ENCODE results near the gene KLHL30. TPM values are rescaled to one million over a fixed set of nuclear protein-coding genes. Genes with fewer than 3 reads are reported as not detected.
A peak's percentile ranks its signal among the peaks of the same experiment; 100 is the strongest.

KLHL30 gene
- total RNA-seq, 1 experiment from 2014 or later: not detected

- H3K79me2 ChIP-seq (ENCODE audit: insufficient read depth, low read length): no peaks in the 10 kb centered on the region
- H3K9me3 ChIP-seq (ENCODE audit: control insufficient read depth, low read depth, low read length): no peaks in the 10 kb centered on the region
- no peak for DNase-seq
- no peak overlapping the region for H2AFZ ChIP-seq (ENCODE audit: low read length)
- no peak overlapping the region for H2BK20ac ChIP-seq (ENCODE audit: low read depth, low read length, poor library complexity, severe bottlenecking)
- no peaks in the 10 kb centered on the region for H3K23me2 ChIP-seq (ENCODE audit: insufficient read length, low read depth, low read length, poor library complexity, severe bottlenecking)
- H4K20me1 ChIP-seq (ENCODE audit: control insufficient read depth, insufficient read depth, insufficient read length): no peaks in the 10 kb centered on the region
- no peak overlapping the region for H4K91ac ChIP-seq (ENCODE audit: insufficient read length, low read depth, low read length)
- TF ChIP-seq, protein P1, sequence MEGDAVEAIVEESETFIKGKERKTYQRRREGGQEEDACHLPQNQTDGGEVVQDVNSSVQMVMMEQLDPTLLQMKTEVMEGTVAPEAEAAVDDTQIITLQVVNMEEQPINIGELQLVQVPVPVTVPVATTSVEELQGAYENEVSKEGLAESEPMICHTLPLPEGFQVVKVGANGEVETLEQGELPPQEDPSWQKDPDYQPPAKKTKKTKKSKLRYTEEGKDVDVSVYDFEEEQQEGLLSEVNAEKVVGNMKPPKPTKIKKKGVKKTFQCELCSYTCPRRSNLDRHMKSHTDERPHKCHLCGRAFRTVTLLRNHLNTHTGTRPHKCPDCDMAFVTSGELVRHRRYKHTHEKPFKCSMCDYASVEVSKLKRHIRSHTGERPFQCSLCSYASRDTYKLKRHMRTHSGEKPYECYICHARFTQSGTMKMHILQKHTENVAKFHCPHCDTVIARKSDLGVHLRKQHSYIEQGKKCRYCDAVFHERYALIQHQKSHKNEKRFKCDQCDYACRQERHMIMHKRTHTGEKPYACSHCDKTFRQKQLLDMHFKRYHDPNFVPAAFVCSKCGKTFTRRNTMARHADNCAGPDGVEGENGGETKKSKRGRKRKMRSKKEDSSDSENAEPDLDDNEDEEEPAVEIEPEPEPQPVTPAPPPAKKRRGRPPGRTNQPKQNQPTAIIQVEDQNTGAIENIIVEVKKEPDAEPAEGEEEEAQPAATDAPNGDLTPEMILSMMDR (conservative IDR thresholded peaks at IDR 0.05): no peak
- no peak overlapping the region for H3K9ac ChIP-seq (ENCODE audit: extremely low read depth, insufficient read length, low read length)
- H4K5ac ChIP-seq (ENCODE audit: insufficient read length, low read depth, low read length): no peak overlapping the region
- no peak overlapping the region for H4K8ac ChIP-seq (replicated peaks; ENCODE audit: insufficient read length, low read depth, low read length)
- H3K14ac ChIP-seq (ENCODE audit: insufficient read depth, low read length): no peak overlapping the region; the same call in 1 of the 2 replicates
- H3K18ac ChIP-seq (ENCODE audit: insufficient read length, low read depth, low read length): no peak overlapping the region
- H2BK120ac ChIP-seq (ENCODE audit: low read depth, low read length, poor library complexity, severe bottlenecking): no peak overlapping the region
- H3K56ac ChIP-seq (ENCODE audit: insufficient read length, low read depth, low read length): no peak overlapping the region
- Mint-ChIP-seq H3K4me3 (no peak overlapping the region), H3K36me3 (ENCODE audit: insufficient read depth in 1 of 3, low read depth in 3 of 3) (no peaks in the 10 kb centered on the region), H3K9me3 (no peaks in the 10 kb centered on the region), H3K27ac (peak overlapping the region in 1 of 3 experiments; percentile 35; a peak in 1 of 7 replicates), H3K27me3 (ENCODE audit: low read depth) (no peaks in the 10 kb centered on the region; the same call in 1 of the 2 replicates), H3K4me1 (no peaks in the 10 kb centered on the region)
- WGBS (ENCODE audit: extremely low coverage, insufficient read length, low lambda C conversion rate): no CpG with 5 or more reads among the region's 23 CpGs
- no peak overlapping the region for H2BK12ac ChIP-seq (ENCODE audit: insufficient read length, low read depth, low read length)
- H2BK15ac ChIP-seq (ENCODE audit: low read depth, low read length): no peak overlapping the region
- H3K79me1 ChIP-seq (ENCODE audit: insufficient read depth, low read depth, low read length, poor library complexity, severe bottlenecking): no peaks in the 10 kb centered on the region
- H3K4me1 ChIP-seq (ENCODE audit: insufficient read depth, low read length): no peaks in the 10 kb centered on the region
- H3K4ac ChIP-seq (ENCODE audit: low read depth, low read length): no peak overlapping the region
- H3T11ph ChIP-seq (ENCODE audit: low read length): no peak overlapping the region
- no peak overlapping the region for H3K27ac ChIP-seq (ENCODE audit: insufficient read length, low read depth, low read length)
- H2AK5ac ChIP-seq (ENCODE audit: insufficient read length, low read length): no peak overlapping the region
- H2BK5ac ChIP-seq (ENCODE audit: insufficient read length, low read length): no peak overlapping the region
- no peak overlapping the region for H3K4me2 ChIP-seq (ENCODE audit: insufficient read depth, insufficient read length, low read length)
- no peaks in the 10 kb centered on the region for H3K27me3 ChIP-seq (ENCODE audit: insufficient read depth, low read length)
- H3K23ac ChIP-seq (ENCODE audit: insufficient read length, low read depth, low read length): no peak overlapping the region
Measured at GRCh38 chr2:238132463-238133450, 5.7 kb upstream of the KLHL30 start.
